Measurements from ENCODE around the gene SPANXA2.
"Not testable (repeated sequence)": the region's sequence is repeated elsewhere in the genome, so short reads cannot be mapped to it uniquely, and the experiment has no call there.

Gene SPANXA2

GRCh38 chrX:141589408-141589807 is at the start of gene SPANXA2:
Gene SPANXA2, plus strand, starts transcription at chrX:141589708. Its CDS starts 60 bp downstream, at chrX:141589768.
- not testable (repeated sequence) for DNase-seq

- DNase-seq: not testable (repeated sequence)
Measured at GRCh38 chrX:141542551-141542950, 47.0 kb upstream of the SPANXA2 start.

GRCh38 chrX:141584638-141585037 is 4.9 kb upstream of the SPANXA2 start, which contains the start of gene SPANXA1:
Gene SPANXA1, minus strand, starts transcription at chrX:141584738. Its CDS starts 60 bp downstream, at chrX:141584678.
- DNase-seq: not testable (repeated sequence)

DNA sequence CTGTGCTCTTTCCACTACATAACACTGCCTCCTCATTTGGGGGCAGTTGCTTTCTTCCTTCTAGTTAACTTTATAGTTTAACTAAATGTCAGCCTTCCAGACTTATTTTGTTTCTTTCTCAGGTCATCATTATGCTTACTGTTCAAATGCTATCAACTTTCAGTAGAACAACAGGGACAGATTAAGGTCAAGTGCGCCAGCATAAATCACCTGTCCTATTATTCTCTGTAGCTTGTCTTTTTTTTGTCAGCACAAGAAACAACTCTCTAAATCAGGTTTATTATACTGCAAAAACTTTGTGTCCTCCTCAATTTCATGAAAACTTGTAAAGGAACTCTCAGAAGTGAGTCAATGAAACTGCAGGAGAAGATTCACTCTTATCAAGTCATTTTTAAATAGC is 19.6 kb downstream of the SPANXA2 start:
- DNase-seq: no peak

DNA sequence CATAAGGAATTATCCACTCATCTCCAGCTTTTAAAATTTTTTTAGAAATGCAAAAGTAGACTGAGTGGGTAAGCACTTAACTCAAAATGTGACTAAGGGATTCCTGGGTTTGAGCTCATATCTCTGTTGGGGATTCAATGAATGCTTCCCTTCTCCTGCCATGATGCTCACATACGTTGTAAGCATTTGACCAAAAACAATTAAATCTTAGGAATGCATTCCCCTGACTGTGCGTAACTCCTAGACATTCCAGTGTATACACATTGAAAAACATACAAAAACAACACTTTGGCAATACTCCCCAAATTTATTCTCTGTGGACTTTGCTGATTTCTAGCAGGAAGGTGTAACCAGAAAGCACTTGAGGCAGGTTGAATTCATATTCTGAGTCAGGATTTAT is 29.8 kb downstream of the SPANXA2 start:
- no peak for DNase-seq

DNA sequence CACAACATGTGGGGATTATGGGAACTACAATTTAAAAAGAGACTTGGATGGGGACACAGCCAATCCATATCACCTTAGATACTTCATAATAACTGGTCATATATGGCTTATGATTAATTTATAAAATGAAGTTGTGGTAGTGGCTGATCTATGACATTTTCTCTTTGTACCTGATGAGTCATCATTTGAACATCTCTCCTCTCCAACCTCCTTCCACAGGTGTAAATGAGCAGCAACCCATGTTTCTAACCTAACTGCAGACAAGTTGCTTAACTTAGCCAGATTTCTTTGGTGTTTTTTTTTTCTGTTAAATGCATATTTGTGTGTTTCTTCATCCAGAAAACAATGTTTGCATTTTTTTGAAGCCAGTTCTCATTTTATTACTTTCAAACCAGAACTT is 42.6 kb downstream of the SPANXA2 start:
- DNase-seq: no peak

DNA sequence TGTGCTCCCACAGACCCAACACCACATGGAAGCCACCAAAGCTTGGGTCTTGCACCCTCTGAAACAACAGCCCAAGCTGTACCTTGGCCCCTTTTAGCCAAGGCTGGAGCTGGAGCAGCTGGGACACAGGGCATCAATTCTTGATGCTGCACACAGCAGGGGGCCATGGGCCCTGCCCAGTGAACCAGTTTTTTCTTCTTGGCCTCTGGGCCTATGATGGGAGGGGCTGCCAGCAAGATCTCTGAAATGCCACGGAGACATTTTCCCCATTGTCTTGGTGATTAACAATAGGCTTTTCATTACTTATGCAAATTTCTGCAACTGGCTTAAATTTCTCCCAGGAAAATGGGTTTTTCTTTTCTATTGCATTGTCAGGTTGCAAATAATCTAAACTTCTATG is 49.0 kb downstream of the SPANXA2 start:
- DNase-seq: peak in 11 of 51 donors; percentile 0 to 6 (median 0)
